ENCODE data around the gene L3MBTL4.

Gene L3MBTL4

GRCh38 chr18:6414723-6415417 is at the start of gene L3MBTL4:
TSS of gene L3MBTL4 (minus strand) at chr18:6414911. CDS start at chr18:6311625, 103,286 bp downstream.
- ATAC-seq = no peak
- TF ChIP-seq ZFP3 (CRISPR knock-in tag; IDR thresholded peaks at IDR 0.05) = no peak
- TF ChIP-seq TOX (CRISPR knock-in tag; IDR thresholded peaks at IDR 0.05; ENCODE audit: borderline replicate concordance) = no peak
- no peak for TF ChIP-seq ISL1 (CRISPR knock-in tag; IDR thresholded peaks at IDR 0.05)

- ATAC-seq = no peak
- TF ChIP-seq RARB (CRISPR knock-in tag; IDR thresholded peaks at IDR 0.05) (no peak), ZFP30 (CRISPR knock-in tag; IDR thresholded peaks at IDR 0.05) (no peak), BACH2 (CRISPR knock-in tag; IDR thresholded peaks at IDR 0.05; ENCODE audit: borderline replicate concordance) (no peak), OSR1 (CRISPR knock-in tag; IDR thresholded peaks at IDR 0.05) (no peak), ZFP3 (CRISPR knock-in tag; IDR thresholded peaks at IDR 0.05) (no peak), TCF4 (CRISPR knock-in tag; IDR thresholded peaks at IDR 0.05; ENCODE audit: borderline replicate concordance) (no peak), CREB5 (CRISPR knock-in tag; IDR thresholded peaks at IDR 0.05; ENCODE audit: low read depth) (no peak), ARNTL (CRISPR knock-in tag; IDR thresholded peaks at IDR 0.05; ENCODE audit: borderline replicate concordance, low read depth) (no peak), PPARA (CRISPR knock-in tag; IDR thresholded peaks at IDR 0.05; ENCODE audit: borderline replicate concordance) (no peak), SNAI2 (CRISPR knock-in tag; IDR thresholded peaks at IDR 0.05) (no peak), ISL1 (CRISPR knock-in tag; IDR thresholded peaks at IDR 0.05) (no peak), ZNF70 (CRISPR knock-in tag; IDR thresholded peaks at IDR 0.05) (no peak), CSRNP3 (CRISPR knock-in tag; IDR thresholded peaks at IDR 0.05) (no peak), PATZ1 (CRISPR knock-in tag; IDR thresholded peaks at IDR 0.05; ENCODE audit: borderline replicate concordance) (no peak), ZNF565 (CRISPR knock-in tag; conservative IDR thresholded peaks at IDR 0.05; ENCODE audit: low read depth) (no peak), GLIS3 (CRISPR knock-in tag; IDR thresholded peaks at IDR 0.05) (no peak), TOX (CRISPR knock-in tag; IDR thresholded peaks at IDR 0.05; ENCODE audit: borderline replicate concordance) (no peak), TSHZ2 (CRISPR knock-in tag; IDR thresholded peaks at IDR 0.05) (no peak), POU6F1 (CRISPR knock-in tag; IDR thresholded peaks at IDR 0.05; ENCODE audit: borderline replicate concordance, low read depth) (no peak), ESRRG (CRISPR knock-in tag; IDR thresholded peaks at IDR 0.05) (no peak)
Measured at GRCh38 chr18:6452194-6452593, 37.5 kb upstream of the L3MBTL4 start.

GRCh38 chr18:6449213-6449612 is 34.5 kb upstream of the L3MBTL4 start:
- no peak for ATAC-seq
- no peak for TF ChIP-seq CSDC2 (CRISPR knock-in tag; IDR thresholded peaks at IDR 0.05)
- TF ChIP-seq ZFP30 (CRISPR knock-in tag; IDR thresholded peaks at IDR 0.05) = no peak
- no peak for TF ChIP-seq GLIS3 (CRISPR knock-in tag; IDR thresholded peaks at IDR 0.05)
